ENCODE results near the gene KIFC1. TPM values are rescaled to one million over a fixed set of nuclear protein-coding genes. Genes with fewer than 3 reads are reported as not detected.

Gene KIFC1
- total RNA-seq, 2 donors from 2014 or later: 0.81 to 0.85 TPM

GRCh38 chr6:33440649-33441309 lies 49.2 kb downstream of the KIFC1 start:
- ATAC-seq (ENCODE audit: insufficient number of reproducible peaks, low FRiP score, low read depth): no peak
- H3K27me3 ChIP-seq (replicated peaks; ENCODE audit: insufficient read depth): no peaks in the 10 kb centered on the region
- H3K4me1 ChIP-seq (ENCODE audit: control insufficient read depth in 1 of 2, low read depth in 2 of 2): no peaks in the 10 kb centered on the region
- DNase-seq (ENCODE audit: low spot score): no peak
- H3K9me3 ChIP-seq: no peaks in the 10 kb centered on the region
- H3K4me3 ChIP-seq: no peak overlapping the region
- H3K27ac ChIP-seq: no peak overlapping the region
- TF ChIP-seq, protein P1, sequence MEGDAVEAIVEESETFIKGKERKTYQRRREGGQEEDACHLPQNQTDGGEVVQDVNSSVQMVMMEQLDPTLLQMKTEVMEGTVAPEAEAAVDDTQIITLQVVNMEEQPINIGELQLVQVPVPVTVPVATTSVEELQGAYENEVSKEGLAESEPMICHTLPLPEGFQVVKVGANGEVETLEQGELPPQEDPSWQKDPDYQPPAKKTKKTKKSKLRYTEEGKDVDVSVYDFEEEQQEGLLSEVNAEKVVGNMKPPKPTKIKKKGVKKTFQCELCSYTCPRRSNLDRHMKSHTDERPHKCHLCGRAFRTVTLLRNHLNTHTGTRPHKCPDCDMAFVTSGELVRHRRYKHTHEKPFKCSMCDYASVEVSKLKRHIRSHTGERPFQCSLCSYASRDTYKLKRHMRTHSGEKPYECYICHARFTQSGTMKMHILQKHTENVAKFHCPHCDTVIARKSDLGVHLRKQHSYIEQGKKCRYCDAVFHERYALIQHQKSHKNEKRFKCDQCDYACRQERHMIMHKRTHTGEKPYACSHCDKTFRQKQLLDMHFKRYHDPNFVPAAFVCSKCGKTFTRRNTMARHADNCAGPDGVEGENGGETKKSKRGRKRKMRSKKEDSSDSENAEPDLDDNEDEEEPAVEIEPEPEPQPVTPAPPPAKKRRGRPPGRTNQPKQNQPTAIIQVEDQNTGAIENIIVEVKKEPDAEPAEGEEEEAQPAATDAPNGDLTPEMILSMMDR (IDR thresholded peaks at IDR 0.05): no peak
- H3K36me3 ChIP-seq: peaks cover 42% of the 10 kb centered on the region

DNA sequence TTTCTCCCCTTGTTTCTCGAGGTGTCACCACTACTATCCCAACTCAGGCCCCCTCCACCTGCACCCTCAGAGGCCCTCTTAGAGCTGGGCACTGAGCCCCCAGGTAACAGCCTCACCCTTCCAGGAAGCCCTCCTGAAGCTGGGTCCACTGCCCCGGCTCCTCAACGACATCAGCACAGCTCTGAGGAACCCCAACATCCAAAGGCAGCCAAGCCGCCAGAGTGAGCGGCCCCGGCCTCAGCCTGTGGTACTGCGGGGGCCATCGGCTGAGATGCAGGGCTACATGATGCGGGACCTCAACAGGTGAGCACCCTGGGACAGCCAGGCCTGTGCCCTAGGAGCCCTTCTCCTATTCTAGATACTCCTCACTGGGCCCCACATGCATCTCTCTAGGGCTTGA lies 49.8 kb downstream of the KIFC1 start:
- no peaks in the 10 kb centered on the region for H3K27me3 ChIP-seq (replicated peaks; ENCODE audit: insufficient read depth)
- no peak overlapping the region for H3K27ac ChIP-seq
- H3K4me3 ChIP-seq: no peak overlapping the region
- ATAC-seq (ENCODE audit: insufficient number of reproducible peaks, low FRiP score, low read depth) (no peak), DNase-seq (ENCODE audit: low spot score) (no peak)
- no peaks in the 10 kb centered on the region for H3K4me1 ChIP-seq (ENCODE audit: control insufficient read depth in 1 of 2, low read depth in 2 of 2)
- H3K9me3 ChIP-seq: no peaks in the 10 kb centered on the region
- TF ChIP-seq, protein P1 (IDR thresholded peaks at IDR 0.05): no peak
- peaks cover 42% of the 10 kb centered on the region for H3K36me3 ChIP-seq

DNA sequence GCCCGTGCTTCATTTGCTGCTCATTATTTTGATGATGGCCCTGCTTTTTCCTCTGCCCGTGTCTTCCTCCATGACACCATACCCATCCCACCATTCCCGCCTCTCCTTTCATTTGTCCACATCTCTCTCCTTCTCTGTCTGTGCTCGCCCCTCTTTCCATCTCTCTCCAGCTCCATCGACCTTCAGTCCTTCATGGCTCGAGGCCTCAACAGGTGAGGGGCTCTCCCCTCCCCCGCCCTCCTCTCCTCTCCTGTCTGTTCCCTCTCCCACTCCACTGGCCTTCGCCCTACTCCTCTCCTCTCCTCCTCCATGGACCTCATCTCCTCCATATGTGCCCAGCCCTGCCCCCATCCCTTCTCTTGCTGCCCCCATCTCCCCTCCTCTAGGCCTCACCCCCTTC lies 50.7 kb downstream of the KIFC1 start:
- ATAC-seq (ENCODE audit: insufficient number of reproducible peaks, low FRiP score, low read depth): no peak
- Histone ChIP-seq H3K36me3 (peaks cover 39% of the 10 kb centered on the region), H3K4me1 (ENCODE audit: control insufficient read depth in 1 of 2, low read depth in 2 of 2) (no peaks in the 10 kb centered on the region), H3K4me3 (no peak overlapping the region), H3K27ac (no peak overlapping the region), H3K27me3 (replicated peaks; ENCODE audit: insufficient read depth) (no peaks in the 10 kb centered on the region), H3K9me3 (no peaks in the 10 kb centered on the region)
- DNase-seq (ENCODE audit: low spot score): no peak
- TF ChIP-seq, protein P1 (IDR thresholded peaks at IDR 0.05): no peak

- ATAC-seq (ENCODE audit: insufficient number of reproducible peaks, low FRiP score, low read depth) (no peak), DNase-seq (ENCODE audit: low spot score) (no peak)
- H3K4me1 ChIP-seq (ENCODE audit: control insufficient read depth in 1 of 2, low read depth in 2 of 2): no peaks in the 10 kb centered on the region
- no peak overlapping the region for H3K4me3 ChIP-seq
- no peaks in the 10 kb centered on the region for H3K27me3 ChIP-seq (replicated peaks; ENCODE audit: insufficient read depth)
- H3K36me3 ChIP-seq: peaks cover 34% of the 10 kb centered on the region
- no peaks in the 10 kb centered on the region for H3K9me3 ChIP-seq
- TF ChIP-seq, protein P1 (IDR thresholded peaks at IDR 0.05): no peak
- no peak overlapping the region for H3K27ac ChIP-seq
Observed at GRCh38 chr6:33443025-33443424, 51.4 kb downstream of the KIFC1 start.

- DNase-seq (ENCODE audit: low spot score) (no peak), ATAC-seq (ENCODE audit: insufficient number of reproducible peaks, low FRiP score, low read depth) (no peak)
- Histone ChIP-seq H3K36me3 (peaks cover 28% of the 10 kb centered on the region), H3K9me3 (no peaks in the 10 kb centered on the region), H3K27ac (no peak overlapping the region), H3K4me1 (ENCODE audit: control insufficient read depth in 1 of 2, low read depth in 2 of 2) (no peaks in the 10 kb centered on the region), H3K4me3 (no peak overlapping the region), H3K27me3 (replicated peaks; ENCODE audit: insufficient read depth) (no peaks in the 10 kb centered on the region)
- TF ChIP-seq, protein P1 (IDR thresholded peaks at IDR 0.05): no peak
Observed at GRCh38 chr6:33443619-33444504, 52.2 kb downstream of the KIFC1 start.

Data from thoracic aorta (tissue), 2 donors.